ENCODE measurements around the gene GUCY1A2. TPM values are rescaled to one million over a fixed set of nuclear protein-coding genes. Genes with fewer than 3 reads are reported as not detected.

The GUCY1A2 gene
- total and polyA plus RNA-seq, 7 donors, result 0.57 to 18.5 (median 9.4) TPM

DNA sequence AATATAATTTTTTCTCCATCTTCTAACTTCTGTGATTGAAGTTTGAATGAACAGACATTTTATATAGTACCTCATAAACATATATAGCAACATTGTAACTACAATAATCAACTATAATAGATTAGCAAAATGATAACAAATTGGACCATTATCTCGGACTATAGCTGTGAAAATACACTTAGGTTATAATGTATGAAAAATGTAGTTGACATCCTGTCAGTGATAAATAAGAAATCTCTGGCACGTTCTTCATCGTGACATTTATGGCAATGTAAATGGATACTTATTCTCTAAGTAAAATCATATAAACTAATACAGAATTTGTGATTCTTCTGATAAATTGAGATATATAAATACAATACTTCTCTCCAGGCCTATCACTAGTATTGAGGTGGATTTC, 333.3 kb downstream of the GUCY1A2 start:
- intact Hi-C loops (cut with DNase I), result no loop called here
- no peak overlapping the region for H3K27ac ChIP-seq
- TF ChIP-seq, protein P1, sequence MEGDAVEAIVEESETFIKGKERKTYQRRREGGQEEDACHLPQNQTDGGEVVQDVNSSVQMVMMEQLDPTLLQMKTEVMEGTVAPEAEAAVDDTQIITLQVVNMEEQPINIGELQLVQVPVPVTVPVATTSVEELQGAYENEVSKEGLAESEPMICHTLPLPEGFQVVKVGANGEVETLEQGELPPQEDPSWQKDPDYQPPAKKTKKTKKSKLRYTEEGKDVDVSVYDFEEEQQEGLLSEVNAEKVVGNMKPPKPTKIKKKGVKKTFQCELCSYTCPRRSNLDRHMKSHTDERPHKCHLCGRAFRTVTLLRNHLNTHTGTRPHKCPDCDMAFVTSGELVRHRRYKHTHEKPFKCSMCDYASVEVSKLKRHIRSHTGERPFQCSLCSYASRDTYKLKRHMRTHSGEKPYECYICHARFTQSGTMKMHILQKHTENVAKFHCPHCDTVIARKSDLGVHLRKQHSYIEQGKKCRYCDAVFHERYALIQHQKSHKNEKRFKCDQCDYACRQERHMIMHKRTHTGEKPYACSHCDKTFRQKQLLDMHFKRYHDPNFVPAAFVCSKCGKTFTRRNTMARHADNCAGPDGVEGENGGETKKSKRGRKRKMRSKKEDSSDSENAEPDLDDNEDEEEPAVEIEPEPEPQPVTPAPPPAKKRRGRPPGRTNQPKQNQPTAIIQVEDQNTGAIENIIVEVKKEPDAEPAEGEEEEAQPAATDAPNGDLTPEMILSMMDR (IDR thresholded peaks at IDR 0.05), result no peak
- DNase-seq, result no peak
- H3K27me3 ChIP-seq (ENCODE audit: insufficient read depth in 3 of 3, low read length in 2 of 3), result no peaks in the 10 kb centered on the region
- no peak for ATAC-seq
- H3K4me3 ChIP-seq, result no peak overlapping the region
- no peaks in the 10 kb centered on the region for H3K9me3 ChIP-seq
- no peaks in the 10 kb centered on the region for H3K4me1 ChIP-seq
- no peaks in the 10 kb centered on the region for H3K36me3 ChIP-seq (ENCODE audit: insufficient read depth in 1 of 2, low read depth in 1 of 2)
- 90 to 94% (median 93%) methylated on average over 3 of the region's 3 CpGs for WGBS, 3 donors

DNA sequence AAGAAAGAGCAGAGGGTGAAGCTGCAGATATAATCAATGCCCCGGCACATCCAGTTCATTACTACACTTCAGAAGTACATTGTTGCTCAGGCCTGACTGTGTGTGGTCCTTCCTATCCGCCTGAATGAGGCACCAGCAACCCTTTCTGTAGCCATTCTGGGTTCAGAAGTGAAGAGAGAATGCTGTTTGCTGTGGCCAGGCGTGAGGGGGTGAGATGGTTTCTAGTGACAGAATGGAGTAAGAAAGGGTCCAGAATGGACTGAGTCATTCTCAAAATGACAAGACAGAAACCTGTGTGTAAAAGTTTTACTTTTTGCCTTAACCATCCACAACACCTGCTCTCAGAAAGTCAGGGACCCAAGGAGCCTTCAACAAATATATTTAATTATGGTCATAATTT, 334.8 kb downstream of the GUCY1A2 start:
- ATAC-seq (no peak), DNase-seq (no peak)
- Histone ChIP-seq H3K4me3 (no peak overlapping the region), H3K27ac (no peak overlapping the region), H3K27me3 (ENCODE audit: insufficient read depth in 3 of 3, low read length in 2 of 3) (no peaks in the 10 kb centered on the region), H3K36me3 (ENCODE audit: insufficient read depth in 1 of 2, low read depth in 1 of 2) (no peaks in the 10 kb centered on the region), H3K9me3 (no peaks in the 10 kb centered on the region), H3K4me1 (no peaks in the 10 kb centered on the region)
- 80 to 89% (median 82%) methylated on average over 3 of the region's 3 CpGs for WGBS, 3 donors
- TF ChIP-seq, protein P1 (IDR thresholded peaks at IDR 0.05), result no peak
- intact Hi-C loops (cut with DNase I), result no loop called here

DNA sequence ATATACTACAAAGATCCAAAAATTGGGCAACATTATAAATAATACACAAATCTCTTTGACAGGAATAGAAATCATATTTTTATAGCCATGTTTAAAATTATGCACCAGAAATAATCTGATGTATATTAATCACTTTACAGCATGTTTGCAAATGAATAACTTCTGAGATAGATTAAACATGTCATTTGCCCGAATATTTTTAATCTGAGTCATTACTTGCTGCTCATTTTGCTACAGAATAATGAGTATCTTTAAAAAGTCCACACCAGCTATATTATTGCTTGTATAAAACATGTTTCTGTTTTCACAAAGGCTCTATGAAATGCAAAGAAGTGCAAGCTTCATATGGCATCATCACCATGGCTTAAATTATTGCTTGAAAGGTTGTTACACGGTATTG, 336.8 kb downstream of the GUCY1A2 start:
- WGBS, 3 donors, result 82 to 92% (median 89%) methylated on average over 2 of the region's 2 CpGs
- TF ChIP-seq, protein P1 (IDR thresholded peaks at IDR 0.05), result no peak
- Histone ChIP-seq H3K4me1 (no peaks in the 10 kb centered on the region), H3K4me3 (no peak overlapping the region), H3K27ac (no peak overlapping the region), H3K36me3 (ENCODE audit: insufficient read depth in 1 of 2, low read depth in 1 of 2) (no peaks in the 10 kb centered on the region), H3K9me3 (no peaks in the 10 kb centered on the region), H3K27me3 (ENCODE audit: insufficient read depth in 3 of 3, low read length in 2 of 3) (no peaks in the 10 kb centered on the region)
- intact Hi-C loops (cut with DNase I), result no loop called here
- no peak for ATAC-seq
- DNase-seq, result no peak

DNA sequence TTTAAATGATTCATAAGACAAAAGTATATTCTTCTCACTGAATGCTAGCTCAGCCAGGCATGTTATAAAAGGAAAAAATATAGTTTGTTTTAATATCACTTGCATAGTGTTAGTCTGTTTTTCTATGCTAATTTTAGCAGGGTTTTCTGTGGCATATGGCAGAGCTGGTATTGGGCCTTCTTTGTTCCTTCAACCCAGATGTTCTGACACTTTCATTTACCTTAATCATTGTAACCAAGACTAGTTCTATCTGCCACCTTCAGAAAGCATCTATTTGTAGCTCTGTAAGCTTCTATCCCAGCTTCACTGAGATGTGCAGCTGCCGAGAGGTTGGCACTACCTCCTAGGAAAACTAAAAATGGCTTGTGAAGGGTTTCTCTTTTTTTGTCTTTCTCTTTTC, 338.7 kb downstream of the GUCY1A2 start:
- no peaks in the 10 kb centered on the region for H3K9me3 ChIP-seq
- DNase-seq, result no peak
- H3K27me3 ChIP-seq (ENCODE audit: insufficient read depth in 3 of 3, low read length in 2 of 3), result no peaks in the 10 kb centered on the region
- no peak overlapping the region for H3K27ac ChIP-seq
- H3K4me3 ChIP-seq, result no peak overlapping the region
- no peaks in the 10 kb centered on the region for H3K4me1 ChIP-seq
- TF ChIP-seq, protein P1 (IDR thresholded peaks at IDR 0.05), result no peak
- no peaks in the 10 kb centered on the region for H3K36me3 ChIP-seq (ENCODE audit: insufficient read depth in 1 of 2, low read depth in 1 of 2)
- intact Hi-C loops (cut with DNase I), result no loop called here
- ATAC-seq, result no peak
- 32 to 39% (median 32%) methylated on average over 1 of the region's 1 CpG for WGBS, 3 donors

DNA sequence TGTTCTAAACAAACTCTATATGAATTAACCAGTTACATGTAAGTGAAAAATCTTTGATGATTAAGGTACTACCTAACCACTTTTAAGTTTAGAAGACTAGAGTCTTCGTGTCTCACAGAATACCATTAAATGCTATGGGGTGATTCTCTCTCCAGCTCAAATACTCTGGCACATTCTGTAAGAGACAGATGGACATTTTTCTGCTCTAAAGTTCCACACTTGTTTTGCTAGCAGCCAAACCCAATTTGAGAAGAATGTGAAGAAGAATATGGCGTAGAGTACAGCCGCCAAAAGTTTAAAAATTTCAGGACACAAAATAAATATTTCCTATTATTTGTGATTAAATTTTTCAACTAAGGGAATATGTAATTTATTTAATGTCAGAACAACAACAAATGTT, 339.1 kb downstream of the GUCY1A2 start:
- no peak for DNase-seq
- H3K27me3 ChIP-seq (ENCODE audit: insufficient read depth in 3 of 3, low read length in 2 of 3), result no peaks in the 10 kb centered on the region
- H3K4me3 ChIP-seq, result no peak overlapping the region
- no peak for ATAC-seq
- no peak overlapping the region for H3K27ac ChIP-seq
- 37 to 48% (median 39%) methylated on average over 3 of the region's 3 CpGs for WGBS, 3 donors
- TF ChIP-seq, protein P1 (IDR thresholded peaks at IDR 0.05), result no peak
- H3K9me3 ChIP-seq, result no peaks in the 10 kb centered on the region
- H3K4me1 ChIP-seq, result no peaks in the 10 kb centered on the region
- intact Hi-C loops (cut with DNase I), result no loop called here
- no peaks in the 10 kb centered on the region for H3K36me3 ChIP-seq (ENCODE audit: insufficient read depth in 1 of 2, low read depth in 1 of 2)

Measured in psoas muscle (tissue), 8 donors.